Endothelial cell of umbilical vein (primary cell): ENCODE data around the gene NRCAM. TPM values are rescaled to one million over a fixed set of nuclear protein-coding genes. Genes with fewer than 3 reads are reported as not detected.
A peak's percentile ranks its signal among the peaks of the same experiment; 100 is the strongest.

Experiments
- BruUV-seq: library from RNA; stranded (reverse); fragments of 400-500 nt; replicated peaks from 2 replicates; lab custom pipeline; 2021; lab: Mats Ljungman, UMichigan
- CTCF ChIA-PET: fragments of 300-600, 350-600 bp; sonication (Branson Sonifier 250); formaldehyde crosslinking; loops from one replicate; lab custom pipeline; 2021; ENCODE audit warnings: antibody characterized with exemption, inconsistent platforms; lab: Charles Lee
- POLR2A ChIA-PET: fragments of 300-600, 350-600 bp; sonication (Branson Sonifier 250); formaldehyde crosslinking; loops from one replicate; lab custom pipeline; 2021; ENCODE audit warnings: antibody characterized with exemption, inconsistent platforms; lab: Charles Lee
- DNase-seq: peaks from one replicate; pipeline ENCODE4 v3.0.0-alpha.2; 2011; ENCODE audit warnings: low read depth, low spot score
- FAIRE-seq: peaks from 2 replicates; lab custom pipeline; 2011; peaks lifted over from hg19 to GRCh38; lab: Jason Lieb, UNC
- H2AFZ ChIP-seq: 2 replicates; pipeline ENCODE4 v1.6.0; 2012; ENCODE audit warnings: low read depth, low read length, control low read depth, inconsistent platforms
- H3K27ac ChIP-seq: 2 replicates; pipeline ENCODE4 v1.5.1; 2011; ENCODE audit warnings: low read depth, mild to moderate bottlenecking, control low read depth, low read length, moderate library complexity; ENCODE audit not compliant: insufficient read depth
- H3K27me3 ChIP-seq, 2 experiments: 2 replicates each; pipeline versions ENCODE4 v1.6.0 to v1.6.1; 2011; ENCODE audit warnings: low read length in 2 of 2, mixed read lengths in 1 of 2; ENCODE audit not compliant: control insufficient read depth in 2 of 2, insufficient read depth in 2 of 2
- H3K36me3 ChIP-seq, 2 experiments: 2 replicates in 1 of 2; 3 replicates in 1 of 2; pipeline ENCODE4 v1.5.1; 2011; ENCODE audit warnings: low read length in 2 of 2, mild to moderate bottlenecking in 1 of 2, moderate library complexity in 1 of 2; ENCODE audit not compliant: control insufficient read depth in 2 of 2, insufficient read depth in 2 of 2; ENCODE audit errors: extremely low read depth in 1 of 2
- H3K4me1 ChIP-seq: 3 replicates; pipeline ENCODE4 v1.5.1; 2011; ENCODE audit warnings: mild to moderate bottlenecking, low read length; ENCODE audit not compliant: control insufficient read depth, insufficient read depth; ENCODE audit errors: extremely low read depth
- H3K4me2 ChIP-seq: 2 replicates; pipeline ENCODE4 v1.6.1; 2011; ENCODE audit warnings: low read length, control low read depth, mixed read lengths; ENCODE audit not compliant: insufficient read depth
- H3K4me3 ChIP-seq, 3 experiments: fragments of 200-600 bp in 1 of 3; sonication (generic), shearing (Covaris generic) in 1 of 3; replicated peaks in 1 of 3; 2 replicates each; pipeline ENCODE4 v1.5.1; 2011 to 2016; ENCODE audit warnings: control low read depth in 3 of 3, low read length in 3 of 3, mild to moderate bottlenecking in 2 of 3, inconsistent platforms in 1 of 3, low read depth in 1 of 3, moderate library complexity in 1 of 3; ENCODE audit not compliant: insufficient read depth in 1 of 3
- H3K79me2 ChIP-seq: 2 replicates; pipeline ENCODE4 v1.6.0; 2012; ENCODE audit warnings: low read length, inconsistent platforms; ENCODE audit not compliant: control insufficient read depth, insufficient read depth
- H3K9ac ChIP-seq: replicated peaks from 2 replicates; pipeline ENCODE3; 2011; ENCODE audit warnings: low read length, control low read depth; ENCODE audit not compliant: insufficient read depth; ENCODE audit errors: extremely low read depth
- H3K9me1 ChIP-seq: replicated peaks from 3 replicates; pipeline ENCODE4 v1.6.0; 2011; ENCODE audit warnings: mild to moderate bottlenecking, low read length; ENCODE audit not compliant: control insufficient read depth, insufficient read depth; ENCODE audit errors: extremely low read depth
- H3K9me3 ChIP-seq: replicated peaks from 2 replicates; pipeline ENCODE4 v1.5.1; 2012; ENCODE audit warnings: low read length, inconsistent platforms; ENCODE audit not compliant: control insufficient read depth, insufficient read depth
- H4K20me1 ChIP-seq: replicated peaks from 2 replicates; pipeline ENCODE3; 2011; ENCODE audit warnings: mild to moderate bottlenecking, low read length; ENCODE audit not compliant: control insufficient read depth, insufficient read depth; ENCODE audit errors: extremely low read depth
- EZH2 ChIP-seq: IDR thresholded peaks from 2 replicates; pipeline ENCODE4 v1.6.1; 2012; ENCODE audit warnings: borderline replicate concordance, low read depth, mild to moderate bottlenecking, moderate library complexity, low read length, inconsistent platforms; ENCODE audit not compliant: severe bottlenecking
- FOS ChIP-seq: IDR thresholded peaks from 2 replicates; pipeline ENCODE4 v1.6.1; 2011; ENCODE audit warnings: mild to moderate bottlenecking, low read length, moderate library complexity, borderline replicate concordance; ENCODE audit not compliant: insufficient read depth
- GATA2 ChIP-seq: IDR thresholded peaks from 2 replicates; pipeline ENCODE4 v1.7.0; 2011; ENCODE audit warnings: low read depth, mild to moderate bottlenecking, moderate library complexity, mixed read lengths, low read length; ENCODE audit not compliant: insufficient read length, insufficient read depth
- JUN ChIP-seq: IDR thresholded peaks from 2 replicates; pipeline ENCODE4 v1.6.1; 2011; ENCODE audit warnings: borderline replicate concordance, low read depth; ENCODE audit not compliant: insufficient read length, insufficient read depth
- MYC ChIP-seq: IDR thresholded peaks from one replicate; pipeline ENCODE4 v1.6.1; 2011; ENCODE audit warnings: mild to moderate bottlenecking, low read depth, low read length
- POLR2A ChIP-seq: IDR thresholded peaks from 2 replicates; pipeline ENCODE4 v1.6.1; 2012; ENCODE audit warnings: low read depth, mild to moderate bottlenecking, control low read depth, low read length
- POLR2AphosphoS5 ChIP-seq: IDR thresholded peaks from 2 replicates; pipeline ENCODE4 v1.6.1; 2012; ENCODE audit warnings: low read depth, mild to moderate bottlenecking, control low read depth, low read length, moderate library complexity; ENCODE audit not compliant: insufficient read depth
- dilution Hi-C: fragments of 300-500 bp; cut with MboI; formaldehyde crosslinking; loops from one replicate; pipeline ENCODE4 v1.15.0; 2019; ENCODE audit warnings: low sequenced_read_pairs; ENCODE audit not compliant: extremely low pct_ligation_motif_present
- intact Hi-C: fragments of 100-400 bp; cut with micrococcal nuclease; formaldehyde crosslinking; loops from one replicate; pipeline ENCODE4 v1.10.0; 2022
- polyA plus RNA-seq, 4 experiments: library from polyadenylated mRNA; depleted of rRNA in 3 of 4; stranded (reverse) in 3 of 4; unstranded in 1 of 4; fragments of >200 nt; gene quantifications; 2 replicates each; pipeline versions ENCODE4 v1.2.1 to v1.2.3, GENCODE V29; 2011 to 2012; ENCODE audit warnings: missing spikeins in 1 of 4
- total RNA-seq: library from RNA; stranded (reverse); gene quantifications from 2 replicates; pipeline ENCODE4 v1.2.3, GENCODE V29; 2021
- TF ChIP-seq, protein P1 (sequence below), 2 donors: IDR thresholded peaks; 1 replicate in 1 of 2; 2 replicates in 1 of 2; pipeline ENCODE4 v1.5.1; 2011; ENCODE audit warnings: low read length in 2 of 2, mild to moderate bottlenecking in 2 of 2, moderate library complexity in 2 of 2, control low read depth in 1 of 2, inconsistent platforms in 1 of 2, low read depth in 1 of 2; ENCODE audit not compliant: insufficient read depth in 1 of 2; ENCODE audit errors: extremely low read depth in 1 of 2
- TF ChIP-seq, protein P2 (sequence below): IDR thresholded peaks from 2 replicates; pipeline ENCODE4 v1.6.1; 2011; ENCODE audit not compliant: insufficient read depth, insufficient read length

The NRCAM gene
- total and polyA plus RNA-seq, 2 donors (not counting 3 experiments of a cell fraction or from before 2014, with no cell fraction given): 26.0 to 47.6 TPM

DNA sequence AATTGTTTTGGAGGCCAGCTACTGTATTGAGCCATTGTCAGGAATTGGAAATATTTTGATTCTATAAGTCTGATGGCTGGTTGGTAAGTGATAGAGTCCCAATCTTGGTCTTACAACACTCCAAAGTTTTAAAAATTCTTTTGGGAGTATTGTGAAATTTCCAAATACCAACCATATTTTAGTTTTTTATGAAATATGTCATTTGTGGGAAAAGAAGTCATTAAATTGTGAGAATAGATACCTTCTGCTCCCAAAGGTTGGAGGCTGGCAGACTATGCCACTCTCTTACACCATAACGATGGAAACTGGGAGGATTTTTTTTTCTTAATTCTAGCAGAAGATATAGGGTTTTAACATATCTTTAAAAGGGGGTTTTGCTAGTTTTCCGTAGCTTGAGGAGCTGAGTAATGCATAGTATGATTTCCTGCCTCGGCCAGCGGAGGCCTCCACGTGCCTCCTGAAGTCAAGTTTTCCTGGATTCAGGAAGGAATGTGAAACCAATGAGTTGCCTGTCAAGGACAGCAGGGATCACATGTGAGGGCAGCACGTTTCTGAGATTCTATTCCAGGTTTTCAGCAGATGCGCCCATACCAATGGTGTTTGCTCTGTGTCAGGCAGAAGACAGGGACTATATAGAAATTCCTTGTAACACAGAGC is 233.9 kb downstream of the NRCAM start:
- H3K9me3 ChIP-seq: no peaks in the 10 kb centered on the region
- FAIRE-seq (peak; percentile 84), DNase-seq (peak; percentile 83)
- BruUV-seq: no TSS peak
- ChIA-PET CTCF (interaction anchor here (0.6 to 2.7 kb wide), 17 partner anchors 9 to 275 kb away, joined by 3 to 19 read pairs (median 4); no protein-coding TSS in a partner anchor), POLR2A (interaction anchor here (1.2 to 1.3 kb wide), 2 partner anchors 11 to 234 kb away, joined by 3 read pairs; partner anchors contain the start of gene NRCAM)
- H3K27ac ChIP-seq: peak overlapping the region; percentile 57
- H3K36me3 ChIP-seq: no peaks in the 10 kb centered on the region
- H2AFZ ChIP-seq: no peak overlapping the region
- no peak overlapping the region for H3K9ac ChIP-seq
- intact Hi-C loops: loop anchor here (5.0 kb wide), 1 partner anchor 70 kb away; no protein-coding TSS in a partner anchor
- no peaks in the 10 kb centered on the region for H3K27me3 ChIP-seq
- TF ChIP-seq POLR2A: no peak
- peak; percentile 19 for TF ChIP-seq JUN
- TF ChIP-seq POLR2AphosphoS5: no peak
- TF ChIP-seq EZH2: no peak
- peak; percentile 63 for TF ChIP-seq FOS
- TF ChIP-seq, protein P1, sequence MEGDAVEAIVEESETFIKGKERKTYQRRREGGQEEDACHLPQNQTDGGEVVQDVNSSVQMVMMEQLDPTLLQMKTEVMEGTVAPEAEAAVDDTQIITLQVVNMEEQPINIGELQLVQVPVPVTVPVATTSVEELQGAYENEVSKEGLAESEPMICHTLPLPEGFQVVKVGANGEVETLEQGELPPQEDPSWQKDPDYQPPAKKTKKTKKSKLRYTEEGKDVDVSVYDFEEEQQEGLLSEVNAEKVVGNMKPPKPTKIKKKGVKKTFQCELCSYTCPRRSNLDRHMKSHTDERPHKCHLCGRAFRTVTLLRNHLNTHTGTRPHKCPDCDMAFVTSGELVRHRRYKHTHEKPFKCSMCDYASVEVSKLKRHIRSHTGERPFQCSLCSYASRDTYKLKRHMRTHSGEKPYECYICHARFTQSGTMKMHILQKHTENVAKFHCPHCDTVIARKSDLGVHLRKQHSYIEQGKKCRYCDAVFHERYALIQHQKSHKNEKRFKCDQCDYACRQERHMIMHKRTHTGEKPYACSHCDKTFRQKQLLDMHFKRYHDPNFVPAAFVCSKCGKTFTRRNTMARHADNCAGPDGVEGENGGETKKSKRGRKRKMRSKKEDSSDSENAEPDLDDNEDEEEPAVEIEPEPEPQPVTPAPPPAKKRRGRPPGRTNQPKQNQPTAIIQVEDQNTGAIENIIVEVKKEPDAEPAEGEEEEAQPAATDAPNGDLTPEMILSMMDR (IDR thresholded peaks at IDR 0.05; ENCODE audit: extremely low read depth in 1 of 2, insufficient read depth in 1 of 2, low read depth in 1 of 2, low read length in 2 of 2): no peak
- peak; percentile 24 for TF ChIP-seq GATA2
- TF ChIP-seq MYC: peak; percentile 83
- TF ChIP-seq, protein P2, sequence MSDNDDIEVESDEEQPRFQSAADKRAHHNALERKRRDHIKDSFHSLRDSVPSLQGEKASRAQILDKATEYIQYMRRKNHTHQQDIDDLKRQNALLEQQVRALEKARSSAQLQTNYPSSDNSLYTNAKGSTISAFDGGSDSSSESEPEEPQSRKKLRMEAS: peak; percentile 91
- H3K4me3 ChIP-seq: no peak overlapping the region
- no peaks in the 10 kb centered on the region for H4K20me1 ChIP-seq
- peaks cover 13% of the 10 kb centered on the region for H3K4me1 ChIP-seq
- H3K9me1 ChIP-seq: no peaks in the 10 kb centered on the region
- dilution Hi-C loops: no loop called here
- H3K4me2 ChIP-seq: no peak overlapping the region
- H3K79me2 ChIP-seq: no peaks in the 10 kb centered on the region
